ENCODE results near the gene KLHL21. TPM values are rescaled to one million over a fixed set of nuclear protein-coding genes. Genes with fewer than 3 reads are reported as not detected.
"Not testable (repeated sequence)": the region's sequence is repeated elsewhere in the genome, so short reads cannot be mapped to it uniquely, and the experiment has no call there.

The KLHL21 gene
- total RNA-seq, 1 donor from 2014 or later = 42.3 TPM

- Histone ChIP-seq H4K20me1 (ENCODE audit: insufficient read depth, low read length) (peaks cover 1% of the 10 kb centered on the region), H3K9ac (ENCODE audit: low read length) (no peak overlapping the region), H3K27ac (ENCODE audit: low read depth, low read length) (no peak overlapping the region), H3K27me3 (ENCODE audit: insufficient read depth, low read length) (no peaks in the 10 kb centered on the region), H3K4me3 (ENCODE audit: insufficient read depth, low read depth, low read length) (no peak overlapping the region), H2AFZ (ENCODE audit: low read depth, low read length) (no peak overlapping the region), H3K4me1 (ENCODE audit: insufficient read depth, low read length) (no peaks in the 10 kb centered on the region), H3K79me2 (ENCODE audit: insufficient read depth, low read length) (no peaks in the 10 kb centered on the region), H3K9me3 (ENCODE audit: insufficient read depth, low read depth, low read length) (no peaks in the 10 kb centered on the region), H3K4me2 (ENCODE audit: low read length) (no peak overlapping the region), H3K36me3 (ENCODE audit: insufficient read depth, low read length) (peaks cover 18% of the 10 kb centered on the region)
- Mint-ChIP-seq H3K9me3 (ENCODE audit: unreplicated experiment) (no peaks in the 10 kb centered on the region), H3K27ac (ENCODE audit: unreplicated experiment) (no peak overlapping the region), H3K4me1 (ENCODE audit: low read depth, unreplicated experiment) (no peaks in the 10 kb centered on the region), H3K27me3 (ENCODE audit: low read depth, unreplicated experiment) (no peaks in the 10 kb centered on the region), H3K4me3 (ENCODE audit: unreplicated experiment) (no peak overlapping the region), H3K36me3 (ENCODE audit: low read depth, unreplicated experiment) (peaks cover 16% of the 10 kb centered on the region)
- TF ChIP-seq, protein P1, sequence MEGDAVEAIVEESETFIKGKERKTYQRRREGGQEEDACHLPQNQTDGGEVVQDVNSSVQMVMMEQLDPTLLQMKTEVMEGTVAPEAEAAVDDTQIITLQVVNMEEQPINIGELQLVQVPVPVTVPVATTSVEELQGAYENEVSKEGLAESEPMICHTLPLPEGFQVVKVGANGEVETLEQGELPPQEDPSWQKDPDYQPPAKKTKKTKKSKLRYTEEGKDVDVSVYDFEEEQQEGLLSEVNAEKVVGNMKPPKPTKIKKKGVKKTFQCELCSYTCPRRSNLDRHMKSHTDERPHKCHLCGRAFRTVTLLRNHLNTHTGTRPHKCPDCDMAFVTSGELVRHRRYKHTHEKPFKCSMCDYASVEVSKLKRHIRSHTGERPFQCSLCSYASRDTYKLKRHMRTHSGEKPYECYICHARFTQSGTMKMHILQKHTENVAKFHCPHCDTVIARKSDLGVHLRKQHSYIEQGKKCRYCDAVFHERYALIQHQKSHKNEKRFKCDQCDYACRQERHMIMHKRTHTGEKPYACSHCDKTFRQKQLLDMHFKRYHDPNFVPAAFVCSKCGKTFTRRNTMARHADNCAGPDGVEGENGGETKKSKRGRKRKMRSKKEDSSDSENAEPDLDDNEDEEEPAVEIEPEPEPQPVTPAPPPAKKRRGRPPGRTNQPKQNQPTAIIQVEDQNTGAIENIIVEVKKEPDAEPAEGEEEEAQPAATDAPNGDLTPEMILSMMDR (IDR thresholded peaks at IDR 0.05; ENCODE audit: insufficient read depth, low read depth, low read length) = no peak
- no peak for TF ChIP-seq EZH2 (IDR thresholded peaks at IDR 0.05; ENCODE audit: insufficient read depth, low read length)
- FAIRE-seq (no peak), DNase-seq (ENCODE audit: low read depth) (no peak)
Observed at GRCh38 chr1:6648556-6648955, 45.9 kb upstream of the KLHL21 start.

GRCh38 chr1:6646499-6647148 is 44.0 kb upstream of the KLHL21 start:
- H3K4me3 ChIP-seq (ENCODE audit: insufficient read depth, low read depth, low read length) = no peak overlapping the region
- TF ChIP-seq EZH2 (IDR thresholded peaks at IDR 0.05; ENCODE audit: insufficient read depth, low read length) = no peak
- TF ChIP-seq, protein P1 (IDR thresholded peaks at IDR 0.05; ENCODE audit: insufficient read depth, low read depth, low read length) = peak; percentile 51
- no peak overlapping the region for H3K27ac Mint-ChIP-seq (ENCODE audit: unreplicated experiment)
- H3K4me2 ChIP-seq (ENCODE audit: low read length) = no peak overlapping the region
- FAIRE-seq (no peak), DNase-seq (ENCODE audit: low read depth) (peak; percentile 23)
- H3K4me1 Mint-ChIP-seq (ENCODE audit: low read depth, unreplicated experiment) = no peaks in the 10 kb centered on the region
- H3K27ac ChIP-seq (ENCODE audit: low read depth, low read length) = no peak overlapping the region
- H3K9me3 ChIP-seq (ENCODE audit: insufficient read depth, low read depth, low read length) = no peaks in the 10 kb centered on the region
- H3K9me3 Mint-ChIP-seq (ENCODE audit: unreplicated experiment) = no peaks in the 10 kb centered on the region
- peaks cover 13% of the 10 kb centered on the region for H3K36me3 ChIP-seq (ENCODE audit: insufficient read depth, low read length)
- no peaks in the 10 kb centered on the region for H4K20me1 ChIP-seq (ENCODE audit: insufficient read depth, low read length)
- no peak overlapping the region for H2AFZ ChIP-seq (ENCODE audit: low read depth, low read length)
- no peaks in the 10 kb centered on the region for H3K27me3 ChIP-seq (ENCODE audit: insufficient read depth, low read length)
- no peak overlapping the region for H3K9ac ChIP-seq (ENCODE audit: low read length)
- no peaks in the 10 kb centered on the region for H3K27me3 Mint-ChIP-seq (ENCODE audit: low read depth, unreplicated experiment)
- no peaks in the 10 kb centered on the region for H3K79me2 ChIP-seq (ENCODE audit: insufficient read depth, low read length)
- H3K4me3 Mint-ChIP-seq (ENCODE audit: unreplicated experiment) = no peak overlapping the region
- peaks cover 23% of the 10 kb centered on the region for H3K36me3 Mint-ChIP-seq (ENCODE audit: low read depth, unreplicated experiment)
- no peaks in the 10 kb centered on the region for H3K4me1 ChIP-seq (ENCODE audit: insufficient read depth, low read length)

- no peaks in the 10 kb centered on the region for H3K4me1 Mint-ChIP-seq (ENCODE audit: low read depth, unreplicated experiment)
- peaks cover 21% of the 10 kb centered on the region for H3K36me3 Mint-ChIP-seq (ENCODE audit: low read depth, unreplicated experiment)
- no peak for FAIRE-seq
- DNase-seq (ENCODE audit: low read depth) = no peak
- no peak overlapping the region for H3K4me2 ChIP-seq (ENCODE audit: low read length)
- H4K20me1 ChIP-seq (ENCODE audit: insufficient read depth, low read length) = no peaks in the 10 kb centered on the region
- no peak overlapping the region for H3K4me3 ChIP-seq (ENCODE audit: insufficient read depth, low read depth, low read length)
- H3K9me3 Mint-ChIP-seq (ENCODE audit: unreplicated experiment) = no peaks in the 10 kb centered on the region
- H3K27me3 Mint-ChIP-seq (ENCODE audit: low read depth, unreplicated experiment) = no peaks in the 10 kb centered on the region
- no peaks in the 10 kb centered on the region for H3K9me3 ChIP-seq (ENCODE audit: insufficient read depth, low read depth, low read length)
- no peaks in the 10 kb centered on the region for H3K4me1 ChIP-seq (ENCODE audit: insufficient read depth, low read length)
- TF ChIP-seq, protein P1 (IDR thresholded peaks at IDR 0.05; ENCODE audit: insufficient read depth, low read depth, low read length) = no peak
- no peak for TF ChIP-seq EZH2 (IDR thresholded peaks at IDR 0.05; ENCODE audit: insufficient read depth, low read length)
- H3K4me3 Mint-ChIP-seq (ENCODE audit: unreplicated experiment) = no peak overlapping the region
- H3K27ac Mint-ChIP-seq (ENCODE audit: unreplicated experiment) = no peak overlapping the region
- no peaks in the 10 kb centered on the region for H3K79me2 ChIP-seq (ENCODE audit: insufficient read depth, low read length)
- no peaks in the 10 kb centered on the region for H3K27me3 ChIP-seq (ENCODE audit: insufficient read depth, low read length)
- H3K27ac ChIP-seq (ENCODE audit: low read depth, low read length) = no peak overlapping the region
- H3K9ac ChIP-seq (ENCODE audit: low read length) = no peak overlapping the region
- H3K36me3 ChIP-seq (ENCODE audit: insufficient read depth, low read length) = peaks cover 14% of the 10 kb centered on the region
- H2AFZ ChIP-seq (ENCODE audit: low read depth, low read length) = no peak overlapping the region
Observed at GRCh38 chr1:6645018-6645417, 42.3 kb upstream of the KLHL21 start.

DNA sequence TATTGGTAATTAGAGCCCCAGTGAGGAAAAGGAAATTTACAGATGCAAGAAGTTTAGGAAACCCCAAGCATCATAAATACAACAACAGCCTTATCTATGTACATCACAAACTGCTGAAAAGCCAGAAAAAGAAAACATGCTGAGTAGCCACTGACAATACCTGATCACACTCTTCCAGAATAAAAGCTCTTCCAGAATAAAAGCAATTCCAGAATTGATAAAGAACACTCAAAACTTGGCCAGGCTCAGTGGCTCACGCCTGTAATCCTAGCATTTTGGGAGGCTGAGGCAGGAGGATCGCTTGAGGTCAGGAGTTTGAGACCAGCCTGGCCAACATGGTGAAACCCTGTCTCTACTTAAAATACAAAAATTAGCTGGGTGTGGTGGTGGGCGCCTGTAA is 38.2 kb upstream of the KLHL21 start:
- H3K36me3 Mint-ChIP-seq (ENCODE audit: low read depth, unreplicated experiment) = peaks cover 24% of the 10 kb centered on the region
- not testable (repeated sequence) for FAIRE-seq; H3K9me3 Mint-ChIP-seq (ENCODE audit: unreplicated experiment); H2AFZ ChIP-seq (ENCODE audit: low read depth, low read length); H3K4me3 Mint-ChIP-seq (ENCODE audit: unreplicated experiment); H3K27me3 ChIP-seq (ENCODE audit: insufficient read depth, low read length); H4K20me1 ChIP-seq (ENCODE audit: insufficient read depth, low read length); H3K4me2 ChIP-seq (ENCODE audit: low read length); H3K9me3 ChIP-seq (ENCODE audit: insufficient read depth, low read depth, low read length); H3K27me3 Mint-ChIP-seq (ENCODE audit: low read depth, unreplicated experiment); H3K4me1 Mint-ChIP-seq (ENCODE audit: low read depth, unreplicated experiment); H3K79me2 ChIP-seq (ENCODE audit: insufficient read depth, low read length); H3K4me3 ChIP-seq (ENCODE audit: insufficient read depth, low read depth, low read length); H3K9ac ChIP-seq (ENCODE audit: low read length); H3K27ac ChIP-seq (ENCODE audit: low read depth, low read length); H3K27ac Mint-ChIP-seq (ENCODE audit: unreplicated experiment); H3K4me1 ChIP-seq (ENCODE audit: insufficient read depth, low read length); DNase-seq (ENCODE audit: low read depth)
- peaks cover 22% of the 10 kb centered on the region for H3K36me3 ChIP-seq (ENCODE audit: insufficient read depth, low read length)

All from astrocyte (in vitro differentiated cells and primary cell).